CD4-positive, alpha-beta T cell treated with Interferon alpha-2 for 1 hour (primary cell): ENCODE results near the gene PLXNC1.

Source experiments
- DNase-seq, 2 donors: peaks; one replicate each; pipeline ENCODE4 v3.0.0-alpha.2; 2020 to 2022

PLXNC1 gene

DNA sequence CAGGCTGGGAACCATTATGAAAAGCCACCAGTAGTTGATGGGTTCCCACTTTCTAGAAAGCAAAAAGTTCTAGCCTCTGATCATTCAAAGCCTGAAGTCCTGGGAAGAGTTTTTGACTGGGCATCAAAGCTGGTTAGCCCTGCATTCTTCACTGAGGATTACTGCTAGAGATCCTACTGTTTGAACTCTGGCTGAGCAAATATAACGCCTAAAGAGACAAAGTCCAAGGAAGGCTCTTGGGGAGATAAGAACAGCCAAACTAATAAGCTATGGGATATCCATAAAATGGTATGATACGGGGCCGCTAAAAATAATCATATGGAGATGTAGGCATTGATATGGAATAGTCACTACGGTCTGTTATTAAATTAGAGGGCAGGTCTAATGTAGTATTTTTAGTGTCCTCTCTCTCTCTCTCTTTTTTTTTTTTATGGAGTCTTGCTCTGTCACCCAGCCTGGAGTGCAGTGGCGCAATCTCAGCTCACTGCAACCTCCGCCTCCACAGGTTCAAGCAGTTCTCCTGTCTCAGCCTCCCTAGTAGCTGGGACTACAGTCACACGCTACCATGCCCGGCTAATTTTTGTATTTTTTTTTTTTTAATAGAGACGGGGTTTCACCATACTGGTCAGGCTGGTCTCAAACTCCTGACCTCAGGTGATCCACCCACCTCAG is 35.5 kb downstream of the PLXNC1 start:
- DNase-seq, result no peak

DNA sequence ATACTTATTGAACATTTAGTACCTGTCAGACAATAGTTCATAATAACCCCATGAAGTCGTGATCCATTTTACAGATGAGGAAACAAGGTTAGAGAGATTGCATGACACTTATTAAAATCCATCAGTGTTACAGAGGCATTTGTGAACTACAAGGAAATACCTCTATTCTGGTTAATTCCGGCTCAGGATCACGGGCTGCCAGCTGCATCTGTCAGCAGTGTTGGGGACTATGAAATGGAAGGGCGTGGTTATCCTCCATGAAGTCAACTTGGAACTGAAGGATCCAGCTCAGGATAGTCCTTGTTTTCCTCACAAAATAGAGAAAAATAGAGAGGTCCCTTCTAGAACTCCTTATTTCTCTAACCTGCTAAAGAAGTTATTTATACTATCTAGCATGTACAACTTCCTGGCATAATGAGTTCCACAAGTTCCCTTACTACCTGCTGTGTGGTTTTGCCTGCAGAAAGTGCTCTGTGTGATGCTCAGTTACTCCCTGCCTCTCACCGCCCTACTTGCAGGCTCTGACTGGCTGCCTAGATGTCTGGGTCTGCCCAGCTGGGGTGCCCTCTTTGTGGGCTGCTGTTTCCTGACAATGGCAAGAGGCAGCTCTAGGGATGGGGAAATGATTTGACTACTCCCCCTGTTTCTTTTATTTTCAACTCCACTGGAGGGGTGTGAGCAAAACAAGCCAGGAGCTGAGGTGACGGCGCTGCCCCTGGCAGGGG is 36.8 kb downstream of the PLXNC1 start:
- DNase-seq, result no peak

DNA sequence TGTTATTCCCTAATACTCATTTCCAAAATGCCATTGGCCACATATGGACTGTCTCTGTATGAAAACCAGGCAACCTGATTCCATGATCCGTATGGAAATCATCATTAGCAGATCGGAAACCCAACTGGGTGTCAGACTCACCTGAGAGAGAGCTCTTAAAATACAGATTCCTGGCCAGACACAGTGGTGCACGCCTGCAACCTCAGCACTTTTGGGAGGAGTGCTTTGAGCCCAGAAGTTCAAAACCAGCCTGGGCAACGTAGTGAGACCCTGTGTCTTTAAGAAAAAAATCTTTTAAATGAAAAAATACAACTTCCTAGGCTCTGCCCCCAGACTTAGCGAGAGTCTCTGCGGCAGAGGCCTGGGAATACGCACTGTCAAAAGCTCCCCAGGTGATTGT is 37.4 kb downstream of the PLXNC1 start:
- no peak for DNase-seq

DNA sequence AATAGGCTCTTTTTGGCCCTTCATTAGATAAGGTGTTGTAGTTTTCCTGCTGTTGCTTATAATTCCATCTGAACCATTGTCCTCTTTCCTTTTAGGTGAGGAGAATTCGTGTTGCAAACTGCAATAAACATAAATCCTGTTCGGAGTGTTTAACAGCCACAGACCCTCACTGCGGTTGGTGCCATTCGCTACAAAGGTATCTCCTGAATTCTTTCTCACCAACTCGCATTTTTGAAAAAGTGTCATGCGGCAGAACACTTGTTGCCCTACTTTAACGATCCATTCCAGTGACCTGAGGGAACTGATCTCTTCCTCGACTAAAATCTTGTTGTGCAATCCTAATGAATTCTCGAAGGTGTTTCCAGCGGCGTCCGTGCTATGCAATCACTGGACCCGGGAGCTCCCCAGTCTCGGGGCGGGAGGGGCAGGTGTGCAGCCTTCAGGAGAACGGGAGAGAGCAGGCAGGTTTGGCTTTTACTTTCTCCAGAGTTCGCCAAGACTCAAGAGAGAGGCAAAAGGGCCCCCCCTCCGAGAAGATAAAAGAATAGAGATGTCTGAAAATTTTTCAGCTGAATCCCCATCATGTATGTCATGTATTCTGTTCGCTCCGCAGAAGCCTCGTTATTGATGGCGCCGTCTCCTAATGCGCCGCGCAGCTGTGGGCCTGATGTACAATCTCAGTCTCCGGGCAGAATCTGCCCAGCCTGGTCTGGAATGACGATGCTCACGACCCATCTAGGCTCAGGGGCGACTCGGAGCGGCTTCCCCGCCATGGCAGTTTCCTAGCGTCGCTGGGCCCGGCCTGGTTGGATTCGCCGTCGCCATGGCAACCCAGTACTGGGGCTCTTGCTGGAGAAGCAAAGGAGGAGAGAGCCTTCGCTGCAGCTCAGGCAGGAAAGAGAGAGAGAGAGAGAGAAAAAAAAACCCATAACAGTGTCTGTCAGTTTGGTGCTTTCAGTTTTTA is 38.2 kb downstream of the PLXNC1 start:
- no peak for DNase-seq

DNA sequence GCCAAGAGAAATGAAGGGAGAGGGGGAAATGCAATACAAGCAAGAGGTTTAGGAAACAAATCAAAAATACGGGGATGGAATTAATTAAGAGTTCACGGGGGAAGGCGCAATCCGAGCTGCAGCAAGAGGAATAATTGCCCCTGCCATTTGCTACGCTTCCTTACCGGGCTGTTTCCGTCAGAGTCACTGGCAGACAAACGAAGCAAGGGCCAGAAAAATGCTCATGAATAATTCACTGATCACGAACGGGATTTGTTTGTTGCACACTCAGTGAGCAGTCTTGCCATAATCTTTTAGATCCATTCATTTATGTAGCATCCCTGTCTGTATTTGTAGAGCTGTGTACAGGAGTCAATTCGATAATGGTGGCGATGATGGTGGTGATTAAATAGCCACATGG is 39.0 kb downstream of the PLXNC1 start:
- no peak for DNase-seq

DNA sequence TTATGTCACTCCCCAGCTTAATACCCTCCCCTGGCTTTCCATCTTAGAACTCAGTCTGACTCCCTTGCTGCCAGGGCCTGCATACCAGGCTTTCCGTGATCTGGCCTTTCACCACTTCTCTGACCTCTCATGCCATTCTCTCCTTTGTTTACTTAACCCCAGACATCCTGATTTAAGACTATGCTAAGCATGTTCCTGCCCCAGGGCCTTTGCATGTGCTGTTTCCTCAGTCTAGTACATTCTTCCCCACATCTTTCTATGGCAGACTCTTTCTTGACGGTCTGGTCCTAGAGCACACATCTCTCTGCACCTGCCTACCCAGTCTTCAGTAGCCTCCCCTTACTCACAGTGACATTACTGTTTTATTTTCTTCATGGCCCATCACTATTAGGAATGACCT is 42.2 kb downstream of the PLXNC1 start:
- no peak for DNase-seq

DNA sequence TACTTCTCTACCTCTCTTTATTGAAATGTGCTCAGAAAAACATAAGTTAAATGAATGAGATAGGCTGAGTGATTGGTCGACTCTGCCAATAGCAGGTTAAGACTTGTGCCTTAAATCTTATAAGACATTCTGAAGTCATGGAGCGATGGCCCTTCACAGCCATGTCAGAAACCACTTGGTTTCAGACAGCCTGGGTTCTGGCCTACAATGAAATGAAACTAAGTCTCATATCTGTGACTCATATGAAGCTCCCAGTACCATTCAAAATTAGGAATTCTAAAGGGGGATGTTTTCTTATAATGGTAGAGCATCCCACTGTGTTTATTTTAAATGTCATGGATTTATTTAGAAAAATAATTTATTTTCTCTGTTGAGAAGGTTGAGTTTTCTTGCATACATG is 42.6 kb downstream of the PLXNC1 start:
- no peak for DNase-seq

DNA sequence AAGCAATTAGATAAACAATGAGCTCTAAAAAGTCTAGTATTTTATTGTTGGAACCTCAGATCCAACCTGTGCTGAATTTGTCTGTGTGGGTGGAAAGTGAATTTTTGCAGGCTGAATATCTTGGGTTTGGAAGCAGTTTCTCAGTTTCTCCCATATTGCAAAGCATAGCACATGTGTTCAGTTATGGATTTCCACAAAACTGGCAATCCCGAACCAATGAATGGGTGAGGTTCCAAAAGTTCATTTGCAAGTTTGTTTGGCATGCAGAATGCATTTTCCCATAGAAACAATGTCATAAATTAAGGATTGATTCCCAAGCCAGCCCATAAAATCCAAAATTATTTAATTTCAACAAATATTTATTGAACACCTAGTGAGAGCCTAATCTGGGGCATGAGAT is 43.4 kb downstream of the PLXNC1 start:
- DNase-seq, result no peak

DNA sequence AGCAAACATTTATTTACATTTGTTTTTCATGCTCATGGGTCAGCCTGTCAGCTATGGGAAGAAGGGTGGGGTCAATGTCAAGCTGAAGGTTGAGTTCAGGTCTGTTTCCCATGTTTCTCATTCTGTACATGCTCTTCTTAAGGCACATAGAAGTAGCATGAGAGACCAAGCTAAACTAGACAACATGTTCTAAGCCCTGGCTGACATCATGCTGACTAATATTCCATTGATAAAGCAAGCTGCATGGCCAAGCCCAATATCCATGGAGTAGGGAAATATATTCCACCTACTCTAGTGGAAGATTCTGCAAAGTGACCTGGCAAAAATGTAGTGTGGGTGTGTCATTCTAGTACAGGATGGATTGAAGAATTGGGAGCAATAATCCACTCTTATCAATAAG is 44.1 kb downstream of the PLXNC1 start:
- DNase-seq, result no peak

DNA sequence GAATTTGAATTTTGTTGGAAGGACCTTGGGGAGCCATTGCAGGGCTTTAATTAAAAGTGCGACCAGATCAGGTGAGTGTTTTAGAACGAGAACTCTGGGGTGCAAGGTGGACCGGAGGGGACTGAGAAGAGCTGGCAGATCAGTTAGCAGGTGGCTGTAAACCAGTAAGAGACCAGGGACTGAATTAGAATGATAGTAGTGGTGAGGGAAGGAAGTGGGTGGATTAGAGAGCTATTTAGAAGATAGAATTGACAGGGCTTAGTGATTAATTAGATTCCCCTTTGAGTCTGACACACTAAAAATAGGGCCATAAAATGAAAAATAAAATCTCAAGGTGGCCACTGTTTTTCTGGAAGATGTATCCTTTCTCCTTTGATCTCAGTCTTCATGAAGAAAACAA is 44.8 kb downstream of the PLXNC1 start:
- DNase-seq, result no peak

DNA sequence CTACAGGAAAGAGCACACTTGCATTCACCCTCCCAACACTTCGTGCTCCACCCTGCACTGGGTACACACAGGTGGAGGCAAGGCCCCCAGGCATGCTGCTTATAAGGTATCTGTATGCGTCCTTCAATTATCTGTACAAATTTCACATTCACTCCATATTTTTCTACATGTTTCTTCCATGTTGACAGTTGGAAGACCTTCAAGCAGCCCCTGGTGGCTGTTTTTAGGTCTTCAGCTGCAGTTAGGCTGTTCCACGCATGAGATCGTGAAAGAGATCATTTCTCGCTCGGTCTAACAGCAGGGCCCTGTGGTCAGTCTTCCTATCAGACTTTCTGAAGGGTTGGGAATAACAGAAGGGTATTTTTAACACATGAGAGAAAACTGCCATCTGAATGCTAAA is 47.1 kb downstream of the PLXNC1 start:
- no peak for DNase-seq

DNA sequence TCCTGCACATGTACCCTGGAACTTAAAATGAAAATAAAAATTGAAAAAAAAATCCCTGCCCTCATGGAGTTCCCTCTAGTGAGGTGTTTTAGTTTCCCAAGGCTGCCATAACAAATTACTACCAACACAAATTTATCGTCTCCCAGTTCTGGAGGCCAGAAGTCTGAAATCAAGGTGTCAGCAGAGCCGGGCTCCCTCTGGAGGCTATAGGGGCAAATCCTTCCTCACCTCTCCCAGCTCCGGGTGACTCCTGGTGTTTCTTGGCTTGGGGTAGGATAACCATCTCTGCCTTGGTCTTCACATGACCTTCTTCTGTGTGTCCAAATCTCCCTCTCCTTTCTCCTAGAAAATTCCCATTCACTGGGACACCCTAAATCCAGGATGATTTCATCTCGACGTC is 50.1 kb downstream of the PLXNC1 start:
- DNase-seq, result no peak

DNA sequence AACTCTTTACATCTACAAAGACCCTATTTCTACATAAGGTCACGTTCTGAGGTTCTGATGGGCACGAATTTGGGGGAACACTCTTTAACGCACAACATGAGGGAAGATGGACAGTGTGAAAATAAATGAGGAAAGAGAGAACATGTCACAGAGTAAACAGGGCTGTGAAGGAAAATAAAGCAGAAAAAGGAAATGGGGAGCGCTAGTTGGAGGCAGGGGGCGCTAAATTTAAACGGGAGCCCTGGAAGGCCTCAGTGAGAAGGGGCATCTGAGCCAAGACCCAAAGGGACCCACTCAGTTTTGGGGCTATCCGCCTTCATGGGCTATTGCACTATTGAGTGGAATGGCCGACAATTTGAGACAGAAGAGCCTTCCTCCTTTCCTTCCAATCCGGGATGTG is 50.5 kb downstream of the PLXNC1 start:
- DNase-seq, result no peak

DNA sequence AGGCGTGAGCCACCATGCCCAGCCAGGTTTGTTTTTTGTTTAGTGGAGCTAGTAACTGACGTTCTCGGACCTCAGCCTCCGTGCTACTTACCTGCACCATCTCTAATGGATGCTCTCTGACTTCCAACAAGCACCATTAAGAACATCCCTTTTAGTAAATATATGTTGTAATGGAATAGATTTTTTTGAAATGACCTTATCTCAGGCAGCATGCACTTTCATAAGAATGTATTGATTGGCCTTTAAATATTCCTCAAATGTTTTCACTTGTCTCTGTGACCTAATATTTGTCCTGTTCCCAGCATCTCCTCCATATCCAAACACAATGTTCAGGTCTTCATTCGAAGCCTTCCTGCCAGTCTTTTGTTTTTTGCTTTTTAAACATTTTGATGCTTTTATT is 51.7 kb downstream of the PLXNC1 start:
- DNase-seq, result no peak

DNA sequence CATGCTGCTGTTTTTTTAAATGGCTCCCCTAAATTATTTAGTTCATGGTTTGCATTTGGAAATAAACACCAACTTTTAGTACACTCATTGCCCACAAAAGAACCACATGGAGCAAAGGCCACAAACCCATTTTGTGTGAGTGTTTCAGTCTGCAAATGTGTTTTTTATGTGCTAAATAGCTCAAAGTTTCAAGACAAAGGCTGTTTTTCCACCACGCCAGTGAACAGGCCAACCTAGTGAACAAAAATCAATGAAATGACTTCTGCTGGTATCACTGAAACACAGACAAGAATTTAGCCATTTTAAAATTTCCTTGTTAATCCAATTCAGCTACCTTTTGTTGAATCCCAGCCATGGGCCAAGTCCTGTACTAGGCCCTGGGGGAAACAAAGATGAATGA is 52.3 kb downstream of the PLXNC1 start:
- DNase-seq, result no peak

DNA sequence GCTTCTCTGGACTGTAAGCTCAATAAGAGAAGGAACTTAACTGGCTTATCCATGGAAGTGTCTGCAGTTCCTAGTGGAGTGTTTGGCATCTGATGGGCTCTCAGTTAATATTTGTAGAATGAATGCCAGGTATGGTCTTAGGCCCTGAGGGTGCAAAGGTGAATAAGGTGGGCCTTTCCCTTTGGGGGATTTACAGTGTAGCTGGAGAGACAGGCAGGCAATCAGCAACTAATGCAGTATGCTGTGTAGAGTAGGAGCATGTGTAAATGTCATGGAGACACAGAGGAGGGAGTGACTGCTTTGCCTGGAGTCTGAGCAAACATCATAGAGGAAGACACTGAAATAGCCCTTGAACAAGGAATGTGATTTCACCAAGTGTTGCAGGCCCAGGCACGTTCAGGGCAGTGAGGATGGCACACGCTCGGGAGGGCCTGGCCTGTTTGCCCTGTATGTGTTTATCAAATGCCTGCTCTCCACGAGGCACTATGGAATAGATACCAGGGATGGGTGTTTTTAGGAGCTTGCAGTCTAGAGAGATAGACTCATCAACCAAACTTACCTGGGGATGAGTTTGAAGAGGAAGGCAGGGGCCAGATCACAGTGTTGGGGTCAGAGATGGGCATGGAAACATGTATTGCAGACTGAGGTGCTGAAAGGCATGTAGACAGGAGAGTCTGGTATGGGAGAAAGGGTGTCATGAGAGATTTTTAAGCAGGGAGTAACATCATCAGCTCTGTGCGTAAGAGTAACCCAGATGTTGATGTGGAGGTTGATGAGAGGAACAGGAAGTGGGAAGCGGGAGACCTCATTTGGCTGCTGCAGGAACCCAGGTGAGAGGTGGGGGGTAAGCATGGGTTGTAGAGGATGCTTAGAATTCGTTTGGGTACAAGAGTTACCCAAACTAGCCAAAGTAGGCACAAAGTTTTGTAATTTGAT is 54.1 kb downstream of the PLXNC1 start:
- DNase-seq, result no peak

DNA sequence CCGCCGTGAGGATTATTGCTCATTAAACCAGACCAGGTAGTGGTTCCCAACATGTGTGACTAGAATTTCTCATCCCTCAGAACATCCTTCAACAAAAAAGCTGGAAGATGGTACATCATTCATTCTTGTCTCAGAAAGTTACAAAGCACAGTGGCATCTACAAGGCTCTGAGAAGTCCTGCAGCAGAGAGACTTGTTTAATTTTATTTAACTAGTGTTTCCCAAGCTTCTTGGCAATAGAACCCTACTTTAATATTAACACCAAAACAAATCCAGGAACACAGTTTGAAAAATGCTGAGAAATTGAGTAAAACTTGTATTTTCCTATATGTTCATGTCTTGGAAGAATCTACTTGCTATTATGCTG is 54.8 kb downstream of the PLXNC1 start:
- no peak for DNase-seq

DNA sequence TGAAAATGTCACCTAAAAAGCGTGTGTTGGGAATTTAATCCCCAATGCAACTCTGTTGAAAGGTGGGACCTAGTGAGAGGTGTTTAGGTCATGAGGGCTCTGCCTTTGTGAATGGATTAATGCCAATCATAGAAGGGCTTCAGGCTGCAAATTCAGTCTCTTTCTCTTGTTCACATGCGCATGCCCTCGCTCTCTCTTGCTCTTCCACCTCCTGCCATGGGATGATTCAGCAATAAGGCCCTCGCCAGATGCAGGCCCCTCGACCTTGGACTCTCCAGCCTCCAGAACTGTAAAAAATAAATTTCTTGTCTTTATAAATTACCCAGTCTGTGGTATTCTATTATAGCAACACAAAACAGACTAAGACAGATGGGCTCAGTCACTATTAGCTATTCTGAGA is 55.4 kb downstream of the PLXNC1 start:
- no peak for DNase-seq

DNA sequence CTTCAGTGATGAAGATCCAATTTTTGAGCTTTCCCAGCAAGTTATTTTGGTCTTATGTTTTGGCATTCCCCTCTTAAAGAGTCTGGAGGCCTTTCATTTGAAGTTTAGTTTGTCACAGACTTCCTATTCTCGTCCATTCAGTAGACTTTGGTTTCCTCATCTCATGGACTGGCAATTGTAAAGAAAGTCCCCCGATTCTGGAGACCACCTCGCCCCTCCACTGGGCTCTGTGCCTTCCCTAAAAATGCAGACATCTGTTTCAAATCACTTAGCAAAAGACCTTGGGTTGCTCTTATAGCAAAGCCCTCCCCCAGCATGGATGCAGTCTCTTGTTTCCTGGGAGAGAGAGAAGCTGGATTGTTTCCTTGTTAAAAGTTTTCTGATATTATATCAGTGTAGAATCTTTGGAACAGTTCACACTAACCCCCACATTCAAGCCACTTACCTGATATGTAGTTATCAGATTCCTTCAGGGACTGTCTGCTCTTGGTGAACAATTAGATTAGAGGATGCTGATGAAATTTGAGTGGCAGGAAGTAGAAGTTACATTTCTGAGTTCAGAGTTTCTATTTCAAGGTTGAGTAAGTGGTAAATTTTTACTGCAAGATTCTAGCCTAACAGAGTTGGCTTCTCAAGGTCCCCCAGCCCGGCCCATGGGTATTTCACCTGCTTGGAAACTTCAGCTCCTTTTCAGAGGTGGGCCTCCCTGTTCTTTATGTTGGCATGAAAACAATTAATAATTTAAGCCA is 56.3 kb downstream of the PLXNC1 start:
- no peak for DNase-seq

DNA sequence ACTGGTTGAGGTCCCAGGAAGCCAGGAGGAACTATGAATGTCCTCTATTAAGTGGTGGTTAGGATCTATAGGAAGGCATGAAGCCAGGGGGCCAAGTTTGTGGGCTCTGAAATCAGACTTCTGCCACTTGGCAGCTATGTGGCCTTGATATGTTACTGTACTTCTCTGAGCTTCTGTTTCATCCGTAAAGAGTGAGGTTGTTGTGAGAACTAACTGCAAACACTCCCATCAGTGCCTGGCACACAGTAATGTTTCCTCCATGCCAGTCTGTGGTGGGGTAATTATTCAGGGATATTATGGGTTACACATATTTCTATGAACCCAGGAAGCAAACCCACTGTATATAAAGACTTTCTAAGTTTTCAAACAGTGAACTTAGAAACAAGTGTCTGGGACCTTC is 57.4 kb downstream of the PLXNC1 start:
- DNase-seq, result peak in 1 of 2 donors; percentile 26

DNA sequence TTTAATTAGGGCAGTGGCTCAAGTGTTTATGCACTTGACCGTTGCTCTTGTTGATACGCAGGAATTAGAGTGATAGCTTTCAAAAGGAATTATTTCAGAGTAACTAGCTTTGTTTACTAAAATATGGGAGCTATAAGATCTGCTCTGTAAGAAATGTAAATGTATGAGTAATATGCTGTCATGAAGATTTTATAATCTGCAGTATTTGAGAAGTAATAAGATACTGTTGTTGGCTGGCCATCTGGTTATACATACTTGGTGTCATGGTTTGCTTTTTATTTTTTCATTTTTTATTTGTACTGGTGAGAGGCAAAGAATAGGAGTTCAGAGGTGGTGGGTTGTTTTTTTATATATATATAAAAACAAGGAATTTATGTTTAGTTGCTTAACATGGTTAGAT is 58.5 kb downstream of the PLXNC1 start:
- no peak for DNase-seq

DNA sequence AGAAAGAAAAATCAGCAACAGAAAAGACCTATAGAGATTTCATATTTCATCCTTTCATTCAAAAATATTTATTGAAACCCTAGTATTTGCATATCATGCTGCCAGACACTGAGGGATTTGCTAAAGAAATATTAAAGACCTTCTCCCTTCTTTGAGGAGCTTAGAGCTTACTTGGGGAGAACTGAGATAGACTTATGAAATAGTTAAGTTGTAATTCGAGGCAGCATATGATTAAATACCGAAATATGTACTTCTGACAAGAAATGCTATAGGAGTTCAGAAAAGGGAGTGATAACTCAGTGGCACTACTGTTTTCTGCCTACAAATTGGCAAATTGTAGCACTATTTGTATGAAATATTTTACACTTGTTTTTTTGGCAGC is 59.1 kb downstream of the PLXNC1 start:
- DNase-seq, result no peak
